IMR-90 (cell line): ENCODE data around the gene PCP2. TPM values are rescaled to one million over a fixed set of nuclear protein-coding genes. Genes with fewer than 3 reads are reported as not detected.

Source experiments
- ATAC-seq: fragments of 200-7000 bp; cut with Tn5 transposase; 2 replicates; pipeline ENCODE4 v1.9.1; 2020; ENCODE audit warnings: low read depth, mild to moderate bottlenecking, moderate library complexity
- BruUV-seq: library from RNA; stranded (reverse); fragments of 400-500 nt; replicated peaks from 2 replicates; lab custom pipeline; 2021; lab: Mats Ljungman, UMichigan
- CTCF ChIA-PET: fragments of 300-600 bp; formaldehyde crosslinking; extraction: SDS; loops from one replicate; lab custom pipeline; 2021; ENCODE audit warnings: antibody characterized with exemption; lab: Yijun Ruan, JAX
- POLR2A ChIA-PET: fragments of 300-600 bp; sonication (Branson Sonifier 250); formaldehyde crosslinking; loops from one replicate; lab custom pipeline; 2022; ENCODE audit warnings: antibody characterized with exemption; ENCODE audit not compliant: unreplicated experiment; lab: Charles Lee
- DNase-seq: peaks from one replicate; pipeline ENCODE4 v3.0.0; 2013
- H2AFZ ChIP-seq: replicated peaks from 2 replicates; pipeline ENCODE3; 2013; ENCODE audit warnings: low read length, mild to moderate bottlenecking; ENCODE audit not compliant: poor library complexity
- H2AK5ac ChIP-seq: 2 replicates; pipeline ENCODE4 v1.6.1; 2013; ENCODE audit warnings: low read depth, low read length, inconsistent platforms
- H2AK9ac ChIP-seq: replicated peaks from 2 replicates; pipeline ENCODE3; 2013; ENCODE audit warnings: mild to moderate bottlenecking, low read depth, low read length, moderate library complexity; ENCODE audit not compliant: poor library complexity
- H2BK120ac ChIP-seq: 2 replicates; pipeline ENCODE4 v1.6.1; 2013; ENCODE audit warnings: low read depth, low read length, inconsistent platforms
- H2BK15ac ChIP-seq: 3 replicates; pipeline ENCODE4 v1.6.1; 2013; ENCODE audit warnings: low read depth, low read length, inconsistent platforms
- H2BK20ac ChIP-seq: 2 replicates; pipeline ENCODE4 v1.6.1; 2013; ENCODE audit warnings: low read depth, mild to moderate bottlenecking, inconsistent platforms, low read length, moderate library complexity
- H2BK5ac ChIP-seq: 2 replicates; pipeline ENCODE4 v1.6.1; 2013; ENCODE audit warnings: mild to moderate bottlenecking, low read depth, low read length, inconsistent platforms; ENCODE audit not compliant: poor library complexity, severe bottlenecking
- H3K14ac ChIP-seq: replicated peaks from 2 replicates; pipeline ENCODE4 v1.6.1; 2013; ENCODE audit warnings: low read depth, low read length, inconsistent platforms
- H3K18ac ChIP-seq: 2 replicates; pipeline ENCODE4 v1.6.1; 2013; ENCODE audit warnings: low read depth, low read length, control low read depth
- H3K23ac ChIP-seq: 2 replicates; pipeline ENCODE4 v1.6.1; 2013; ENCODE audit warnings: low read depth, low read length, inconsistent platforms
- H3K27ac ChIP-seq: 2 replicates; pipeline ENCODE4 v1.5.1; 2013; ENCODE audit warnings: mild to moderate bottlenecking, control low read depth, low read length; ENCODE audit not compliant: insufficient read depth
- H3K27me3 ChIP-seq: 2 replicates; pipeline ENCODE4 v1.6.1; 2013; ENCODE audit warnings: low read length; ENCODE audit not compliant: control insufficient read depth, insufficient read depth
- H3K36me3 ChIP-seq: 2 replicates; pipeline ENCODE4 v1.6.1; 2013; ENCODE audit warnings: low read length, mixed read lengths; ENCODE audit not compliant: control insufficient read depth, insufficient read depth
- H3K4ac ChIP-seq: 2 replicates; pipeline ENCODE4 v1.6.1; 2013; ENCODE audit warnings: low read depth, low read length, inconsistent platforms
- H3K4me1 ChIP-seq: 2 replicates; pipeline ENCODE4 v1.6.1; 2013; ENCODE audit warnings: low read length, mixed read lengths; ENCODE audit not compliant: control insufficient read depth, insufficient read depth
- H3K4me2 ChIP-seq: 2 replicates; pipeline ENCODE4 v1.6.1; 2013; ENCODE audit warnings: low read depth, mild to moderate bottlenecking, control low read depth, low read length, moderate library complexity
- H3K4me3 ChIP-seq: 2 replicates; pipeline ENCODE4 v1.5.1; 2013; ENCODE audit warnings: low read depth, mild to moderate bottlenecking, control low read depth, low read length, moderate library complexity; ENCODE audit not compliant: insufficient read depth
- H3K56ac ChIP-seq: 2 replicates; pipeline ENCODE4 v1.6.1; 2013; ENCODE audit warnings: low read length, inconsistent platforms; ENCODE audit not compliant: insufficient read depth; ENCODE audit errors: extremely low read depth
- H3K79me1 ChIP-seq, 2 experiments: 2 replicates each; pipeline ENCODE4 v1.6.1; 2013; ENCODE audit warnings: low read length in 2 of 2, inconsistent platforms in 1 of 2, low read depth in 1 of 2
- H3K9ac ChIP-seq: 2 replicates; pipeline ENCODE4 v1.6.1; 2013; ENCODE audit warnings: low read depth, low read length, control low read depth
- H3K9me1 ChIP-seq: 2 replicates; pipeline ENCODE4 v1.6.1; 2013; ENCODE audit warnings: low read length, inconsistent platforms; ENCODE audit not compliant: insufficient read depth
- H3K9me3 ChIP-seq: 2 replicates; pipeline ENCODE4 v1.6.1; 2013; ENCODE audit warnings: low read length; ENCODE audit not compliant: control insufficient read depth, insufficient read depth
- H4K20me1 ChIP-seq: 2 replicates; pipeline ENCODE4 v1.6.1; 2013; ENCODE audit warnings: low read length, inconsistent platforms; ENCODE audit not compliant: insufficient read depth
- H4K5ac ChIP-seq: 2 replicates; pipeline ENCODE4 v1.6.1; 2013; ENCODE audit warnings: mild to moderate bottlenecking, low read depth, low read length, control low read depth
- H4K8ac ChIP-seq, 2 experiments: 2 replicates each; pipeline ENCODE4 v1.6.1; 2013; ENCODE audit warnings: low read depth in 2 of 2, low read length in 2 of 2, control low read depth in 1 of 2, inconsistent platforms in 1 of 2
- H4K91ac ChIP-seq: 2 replicates; pipeline ENCODE4 v1.6.1; 2013; ENCODE audit warnings: low read depth, low read length, inconsistent platforms; ENCODE audit not compliant: insufficient read depth
- CEBPB ChIP-seq: IDR thresholded peaks from 2 replicates; pipeline ENCODE4 v1.6.1; 2012; ENCODE audit warnings: low read depth, low read length, improper control_type of control experiment
- FOS ChIP-seq: fragments of 150-350 bp; IDR thresholded peaks from 2 replicates; pipeline ENCODE4 v1.6.1; 2016; ENCODE audit warnings: low read depth, low read length
- MAFK ChIP-seq: IDR thresholded peaks from 2 replicates; pipeline ENCODE4 v1.6.1; 2012; ENCODE audit warnings: low read depth, low read length, improper control_type of control experiment
- MXI1 ChIP-seq: IDR thresholded peaks from 2 replicates; pipeline ENCODE4 v1.6.1; 2012; ENCODE audit warnings: low read depth, mild to moderate bottlenecking, low read length, moderate library complexity, borderline replicate concordance
- NFE2L2 ChIP-seq: fragments of 150-350 bp; IDR thresholded peaks from 2 replicates; pipeline ENCODE4 v1.6.1; 2016; ENCODE audit warnings: low read depth, mild to moderate bottlenecking, low read length
- RCOR1 ChIP-seq: IDR thresholded peaks from 2 replicates; pipeline ENCODE4 v1.6.1; 2012; ENCODE audit warnings: mild to moderate bottlenecking, low read length, improper control_type of control experiment; ENCODE audit not compliant: insufficient replicate concordance
- WGBS, 2 experiments: methylation state at CpG; one replicate each; pipeline versions ENCODE4 v1.1.5 to v1.1.7; 2013; ENCODE audit warnings: missing lambda C conversion rate in 2 of 2; ENCODE audit not compliant: insufficient read length in 1 of 2; ENCODE audit errors: extremely low coverage in 2 of 2; 5-methylcytosine and 5-hydroxymethylcytosine counted together
- dilution Hi-C: fragments of 300-500 bp; cut with HindIII; formaldehyde crosslinking; loops from one replicate; pipeline ENCODE4 v1.14.3; 2018; ENCODE audit warnings: low sequenced_read_pairs; ENCODE audit not compliant: unreplicated experiment
- in situ Hi-C: fragments of 300-500 bp; cut with MboI; formaldehyde crosslinking; loops from 3 replicates; pipeline ENCODE4 v1.14.3; 2019; ENCODE audit warnings: low sequenced_read_pairs, inconsistent platforms, mixed read lengths
- intact Hi-C: fragments of 100-400 bp; cut with micrococcal nuclease; formaldehyde crosslinking; loops from 2 replicates; pipeline ENCODE4 v1.10.0; 2022
- polyA plus RNA-seq, 3 experiments: library from polyadenylated mRNA; depleted of rRNA; stranded (reverse); fragments of >200 nt; gene quantifications; 2 replicates each; pipeline ENCODE4 v1.2.3, GENCODE V29; 2012; ENCODE audit warnings: low replicate concordance in 1 of 3
- total RNA-seq: library from RNA; depleted of rRNA; stranded (reverse); fragments of >200 nt; gene quantifications from 2 replicates; pipeline ENCODE4 v1.2.3, GENCODE V29; 2012
- TF ChIP-seq, protein P1 (sequence below): fragments of 150-350 bp; IDR thresholded peaks from 2 replicates; pipeline ENCODE4 v1.6.1; 2017; ENCODE audit warnings: mild to moderate bottlenecking, antibody characterized with exemption, low read length, low read depth

The PCP2 gene
- total and polyA plus RNA-seq, 2 of the 4 experiments (the other 2 are of a cell fraction): not detected

DNA sequence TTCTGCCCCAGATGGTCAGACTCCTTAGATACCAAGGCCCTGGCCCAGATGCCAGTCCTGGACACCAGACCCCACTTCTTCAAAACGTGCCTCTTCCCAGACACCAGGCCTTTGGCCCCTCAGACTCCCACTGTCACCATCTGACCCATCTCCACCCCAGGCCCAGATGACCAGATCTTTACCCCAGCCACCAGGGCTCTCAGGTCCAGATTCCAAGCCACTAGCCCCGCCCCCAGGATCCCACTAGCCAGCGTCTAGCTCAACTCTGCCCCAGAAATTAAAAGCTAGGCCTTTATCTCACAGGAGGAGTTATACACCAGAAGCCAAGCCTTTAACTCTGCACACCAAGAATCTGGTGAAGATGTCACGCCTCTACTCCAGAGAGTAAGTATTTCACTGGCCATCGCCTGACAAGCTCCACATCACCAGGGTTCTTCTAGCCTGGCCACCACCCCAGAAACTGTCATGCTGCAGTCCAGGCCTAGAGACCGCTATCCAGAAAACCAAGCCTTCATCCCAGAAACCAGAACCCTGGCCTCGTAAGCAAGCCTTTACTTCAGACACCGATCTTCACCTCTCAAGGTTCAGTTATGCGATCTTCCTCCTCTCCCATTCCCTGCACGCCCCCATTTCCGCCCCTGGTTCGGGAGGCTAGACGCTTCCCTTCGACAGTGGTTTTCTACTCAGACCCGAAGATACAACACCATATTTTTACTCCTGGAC lies 4.8 kb downstream of the PCP2 start:
- intact Hi-C loops: loop anchor here (1.0 to 2.0 kb wide), 2 partner anchors 52 to 274 kb away; partner anchors contain the start of gene TRAPPC5
- Histone ChIP-seq H3K9me1 (0 out of 2 replicates have a peak, but pooled peaks cover 4% of the 10 kb centered on the region), H3K14ac (peak overlapping the region; percentile 59; the same call in 1 of the 2 replicates), H4K20me1 (peaks cover 5% of the 10 kb centered on the region; the same call in 1 of the 2 replicates), H3K9me3 (no peaks in the 10 kb centered on the region), H2AK5ac (peak overlapping the region; percentile 55), H2AK9ac (peak overlapping the region; percentile 92), H3K4me1 (peaks cover 8% of the 10 kb centered on the region; the same call in 1 of the 2 replicates), H3K23ac (peak overlapping the region; percentile 44; the same call in 1 of the 2 replicates), H2AFZ (peak overlapping the region; percentile 91), H4K91ac (peak overlapping the region; percentile 54; the same call in 1 of the 2 replicates), H3K4me2 (peak overlapping the region; percentile 93), H2BK120ac (no peak overlapping the region), H4K5ac (peak overlapping the region; percentile 51), H3K56ac (peak overlapping the region; percentile 33; the same call in 1 of the 2 replicates), H2BK15ac (no peak overlapping the region), H2BK20ac (no peak overlapping the region), H3K27me3 (no peaks in the 10 kb centered on the region), H3K4ac (peak overlapping the region; percentile 72), H3K9ac (peak overlapping the region; percentile 78), H3K79me1 (peaks cover 3 to 56% of the 10 kb centered on the region in 2 experiments; a peak in 3 of 4 replicates), H3K18ac (no peak overlapping the region), H3K27ac (peak overlapping the region; percentile 47), H3K4me3 (peak overlapping the region; percentile 70), H4K8ac (peak overlapping the region; percentile 77 to 88), H3K36me3 (peaks cover 14% of the 10 kb centered on the region), H2BK5ac (no peak overlapping the region)
- ChIA-PET CTCF (interaction anchor here (1.2 kb wide), 2 partner anchors 52 to 60 kb away, joined by 5 to 6 read pairs; partner anchors contain the start of gene TRAPPC5), POLR2A (interaction anchor here (0.7 kb wide), 1 partner anchor 226 kb away, joined by 3 read pairs; no protein-coding TSS in a partner anchor)
- no TSS peak for BruUV-seq
- in situ Hi-C loops: no loop called here
- no peak for TF ChIP-seq FOS
- no peak for TF ChIP-seq MAFK
- no peak for TF ChIP-seq MXI1
- no peak for TF ChIP-seq RCOR1
- no peak for TF ChIP-seq NFE2L2
- TF ChIP-seq, protein P1, sequence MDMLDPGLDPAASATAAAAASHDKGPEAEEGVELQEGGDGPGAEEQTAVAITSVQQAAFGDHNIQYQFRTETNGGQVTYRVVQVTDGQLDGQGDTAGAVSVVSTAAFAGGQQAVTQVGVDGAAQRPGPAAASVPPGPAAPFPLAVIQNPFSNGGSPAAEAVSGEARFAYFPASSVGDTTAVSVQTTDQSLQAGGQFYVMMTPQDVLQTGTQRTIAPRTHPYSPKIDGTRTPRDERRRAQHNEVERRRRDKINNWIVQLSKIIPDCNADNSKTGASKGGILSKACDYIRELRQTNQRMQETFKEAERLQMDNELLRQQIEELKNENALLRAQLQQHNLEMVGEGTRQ: no peak
- TF ChIP-seq CEBPB: no peak
- WGBS, 2 experiments: 2% methylated on average over 7 of the region's 15 CpGs; no CpG with 5 or more reads in 1 of the 2 experiments
- dilution Hi-C loops: no loop called here
- no peak for ATAC-seq
- DNase-seq: no peak
